GM18526 (cell line): ENCODE results near the gene PPP3R1.

ENCODE experiments used
- POLR2A ChIP-seq: IDR thresholded peaks from 3 replicates; pipeline ENCODE4 v1.6.1; 2011; ENCODE audit not compliant: insufficient read length; ENCODE audit errors: extremely low read depth

PPP3R1 gene

DNA sequence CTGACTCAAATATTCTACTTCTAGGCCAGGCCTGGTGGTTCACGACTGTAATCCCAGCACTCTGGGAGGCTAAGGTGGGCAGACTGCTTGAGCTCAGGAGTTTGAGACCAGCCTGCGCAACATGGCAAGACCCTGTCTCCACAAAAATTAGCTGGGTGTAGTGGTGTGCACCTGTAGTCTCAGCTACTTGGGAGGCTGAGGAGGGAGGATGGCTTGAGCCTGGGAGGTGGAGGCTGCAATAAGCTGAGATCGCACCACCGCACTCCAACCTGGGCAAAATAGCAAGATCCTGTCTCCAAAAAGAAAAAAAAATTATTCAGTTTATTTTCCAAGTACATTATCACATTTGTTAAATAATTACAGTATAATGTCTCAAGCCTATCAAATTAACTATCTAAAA lies 7.3 kb downstream of the PPP3R1 start:
- no peak for TF ChIP-seq POLR2A

GRCh38 chr2:68244456-68244855 lies 7.9 kb downstream of the PPP3R1 start:
- no peak for TF ChIP-seq POLR2A

DNA sequence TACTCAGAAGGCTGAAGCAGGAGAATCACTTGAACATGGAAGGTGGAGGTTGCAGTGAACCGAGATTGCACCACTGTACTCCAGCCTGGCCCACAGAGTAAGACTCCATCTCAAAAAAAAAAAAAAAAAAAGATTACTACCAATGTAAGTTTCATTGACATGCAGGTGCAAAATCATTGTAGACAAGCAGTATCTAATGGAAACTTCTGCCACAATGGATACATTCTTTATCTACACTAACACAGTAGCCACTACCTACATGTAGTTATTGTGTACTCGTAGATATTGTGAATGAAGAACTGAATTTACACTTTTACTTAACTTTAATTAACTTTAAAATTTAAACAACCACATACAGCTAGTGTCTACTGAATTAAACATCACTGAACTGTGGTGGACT lies 10.6 kb downstream of the PPP3R1 start:
- TF ChIP-seq POLR2A = no peak

DNA sequence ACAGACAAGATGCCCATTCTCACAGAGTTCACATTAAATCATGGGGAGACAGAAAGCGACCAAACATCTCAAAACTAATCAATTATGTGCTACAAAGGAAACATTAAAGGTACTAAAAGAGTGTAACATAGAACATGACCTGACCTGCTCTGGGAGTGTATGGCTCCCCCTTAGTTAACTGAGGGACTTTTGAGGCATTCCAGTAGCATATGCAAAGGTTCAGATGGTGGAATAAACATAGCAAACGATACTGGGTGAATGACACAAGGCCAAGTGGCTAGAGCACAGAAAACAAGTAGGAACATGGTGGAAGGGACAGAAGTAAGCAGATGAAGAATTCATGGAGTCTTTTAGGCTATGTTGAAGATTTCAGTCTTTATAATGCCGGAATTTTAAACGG lies 11.9 kb downstream of the PPP3R1 start:
- no peak for TF ChIP-seq POLR2A

DNA sequence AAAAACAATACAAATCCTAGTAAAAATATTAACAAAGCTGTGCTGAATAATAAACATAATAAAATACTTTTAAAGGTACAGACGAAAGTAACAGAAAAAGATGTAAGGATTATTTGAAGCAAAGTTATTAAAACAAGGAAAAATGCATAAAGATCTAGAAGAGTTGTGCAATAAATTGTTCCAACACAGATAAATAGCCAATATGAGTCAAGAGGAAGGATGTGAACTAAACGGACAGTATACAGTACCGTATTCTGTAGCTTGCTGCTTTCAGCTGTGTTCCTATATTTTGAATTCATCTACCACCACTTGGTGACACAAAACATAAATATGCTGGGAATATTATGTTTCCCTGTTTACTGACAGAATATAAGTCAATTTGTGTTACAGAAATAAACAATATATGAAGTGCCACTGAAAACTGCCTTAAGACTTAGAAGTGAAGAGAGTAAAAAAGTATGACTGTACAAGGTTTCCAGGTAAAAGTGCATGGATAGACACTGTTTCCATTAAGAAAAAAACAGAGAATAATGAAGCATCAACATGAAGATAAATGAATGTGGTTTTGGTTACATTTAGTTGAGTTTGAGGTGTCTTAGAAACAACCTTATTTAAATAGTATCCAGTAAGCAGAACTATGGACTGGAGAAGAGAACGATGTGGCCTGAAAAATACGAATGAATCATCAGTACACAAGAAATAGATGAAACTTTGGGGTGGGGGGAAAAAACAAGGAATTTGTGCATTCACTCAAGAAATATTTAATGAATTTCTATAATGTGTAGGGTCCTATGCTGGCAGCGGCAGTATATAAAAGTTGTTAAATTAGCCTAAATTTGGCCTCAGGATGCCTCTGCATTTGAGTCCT lies 13.1 kb downstream of the PPP3R1 start:
- no peak for TF ChIP-seq POLR2A

DNA sequence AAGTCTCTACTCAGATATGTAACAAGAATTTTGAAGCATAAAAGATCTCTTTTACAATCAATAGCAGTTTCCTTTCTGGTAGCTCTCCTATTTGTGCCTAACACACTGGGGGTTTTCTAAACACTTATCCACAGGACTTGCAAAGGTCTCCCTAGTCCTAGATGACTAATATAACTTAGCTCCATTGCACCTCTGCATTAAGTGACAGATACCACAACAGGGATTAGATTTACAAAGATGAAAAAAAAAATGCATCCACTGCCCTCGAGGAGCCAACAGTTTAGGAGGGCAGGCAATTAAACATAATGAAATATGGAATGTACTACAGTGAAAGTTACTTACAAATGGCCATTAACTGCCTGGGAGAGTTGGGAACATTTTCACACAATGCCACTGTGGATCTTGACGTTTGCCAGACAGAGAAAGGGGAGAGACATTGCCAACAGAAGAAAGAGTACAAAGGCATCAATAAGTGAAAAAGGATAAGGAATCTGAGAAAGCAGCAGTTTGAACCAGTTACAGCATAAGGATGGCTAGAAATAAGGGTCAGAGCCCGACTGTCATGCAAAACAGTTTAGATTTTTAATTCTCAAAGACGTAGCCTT lies 14.3 kb downstream of the PPP3R1 start:
- TF ChIP-seq POLR2A = no peak

DNA sequence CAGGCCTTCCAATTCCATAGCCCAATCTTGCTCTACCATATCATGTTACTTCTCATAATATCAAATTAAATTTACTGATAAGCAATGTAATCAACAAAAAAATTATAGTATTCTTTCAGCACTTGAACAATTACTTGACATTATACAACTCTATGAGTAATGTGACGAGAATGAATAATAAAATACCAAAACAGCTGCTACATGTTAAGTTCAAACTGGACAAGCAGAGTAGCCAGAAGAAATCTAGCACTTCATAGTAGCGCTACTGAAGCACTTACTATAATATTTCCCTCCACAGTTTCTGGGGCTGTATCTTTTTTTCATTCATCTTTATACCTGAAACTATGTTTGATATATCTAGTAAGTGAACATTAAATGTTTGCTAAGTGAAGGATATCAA lies 14.9 kb downstream of the PPP3R1 start:
- TF ChIP-seq POLR2A = no peak

- TF ChIP-seq POLR2A = no peak
Observed at GRCh38 chr2:68236876-68237275, 15.5 kb downstream of the PPP3R1 start.

DNA sequence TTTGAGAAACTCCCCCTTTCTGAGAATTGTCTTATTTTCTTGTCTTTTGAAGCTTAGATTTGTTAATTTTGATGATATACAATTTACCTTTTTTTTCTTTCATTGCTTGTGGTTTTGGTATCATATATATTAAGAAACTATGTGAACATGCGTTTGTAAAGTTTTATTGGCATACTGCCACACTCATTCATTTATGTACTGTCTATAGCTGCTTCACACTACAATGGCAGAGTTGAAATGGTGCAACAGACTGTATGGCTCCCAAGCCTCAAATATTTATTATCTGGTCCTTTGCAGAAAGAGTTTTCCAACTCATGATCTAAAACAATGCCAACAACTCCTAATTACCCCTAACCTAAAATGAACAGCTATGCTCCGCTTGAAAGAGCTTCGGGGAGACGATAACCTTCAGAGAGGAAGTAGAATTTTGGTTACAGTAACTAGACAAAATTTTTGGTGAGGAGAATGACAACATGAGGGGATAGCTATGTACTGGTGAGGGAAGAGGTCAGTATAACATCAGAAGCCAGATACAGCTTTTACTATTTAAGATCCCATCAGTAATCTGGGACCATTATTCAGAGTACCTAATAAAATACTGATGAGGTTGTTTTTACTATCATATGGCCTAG lies 16.1 kb downstream of the PPP3R1 start:
- no peak for TF ChIP-seq POLR2A

GRCh38 chr2:68235090-68235489 lies 17.2 kb downstream of the PPP3R1 start:
- TF ChIP-seq POLR2A = no peak

GRCh38 chr2:68234405-68234804 lies 17.9 kb downstream of the PPP3R1 start:
- no peak for TF ChIP-seq POLR2A

- no peak for TF ChIP-seq POLR2A
Observed at GRCh38 chr2:68231061-68231372, 21.3 kb downstream of the PPP3R1 start.

DNA sequence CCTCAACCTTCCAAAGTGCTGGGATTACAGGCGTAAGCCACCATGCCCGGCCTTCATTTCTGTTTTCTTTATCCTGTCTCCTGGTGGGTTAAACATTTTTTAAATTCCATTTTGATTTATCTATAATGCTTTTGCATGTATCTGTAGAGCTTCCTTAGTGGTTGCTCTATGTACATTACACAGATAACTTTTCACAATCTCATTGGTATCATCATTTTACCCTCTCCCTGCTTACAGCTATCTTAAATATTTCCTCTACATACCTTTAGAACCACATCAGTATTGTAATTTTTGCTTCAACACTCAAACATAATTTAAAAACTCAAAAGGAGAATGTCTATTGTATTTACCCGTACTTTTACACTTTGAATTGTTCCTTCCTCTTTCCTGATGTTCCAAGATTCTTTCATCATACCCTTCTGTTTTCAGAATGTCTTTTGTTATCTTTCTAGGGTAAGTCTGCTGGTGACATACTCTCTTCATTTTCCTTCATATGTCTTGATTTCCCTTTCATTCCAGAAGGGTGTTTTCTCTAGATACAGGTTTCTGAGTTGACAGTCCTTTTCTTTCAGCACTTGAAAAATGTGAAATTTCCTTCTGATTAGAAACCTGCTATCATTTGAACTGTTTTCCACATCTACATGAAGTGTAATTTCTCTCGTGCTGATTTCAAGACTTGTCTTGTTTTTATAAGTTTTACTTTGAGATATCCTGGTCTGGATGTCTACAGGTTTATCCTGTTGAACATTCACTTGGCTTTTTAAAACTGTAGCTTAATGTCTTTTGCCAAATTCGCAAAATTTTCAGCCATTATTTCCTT lies 21.9 kb downstream of the PPP3R1 start:
- no peak for TF ChIP-seq POLR2A

- TF ChIP-seq POLR2A = no peak
Observed at GRCh38 chr2:68226794-68227193, 25.5 kb downstream of the PPP3R1 start.

GRCh38 chr2:68225119-68225632 lies 27.2 kb downstream of the PPP3R1 start:
- no peak for TF ChIP-seq POLR2A
